ENCODE data around the gene MMP23B. TPM values are rescaled to one million over a fixed set of nuclear protein-coding genes. Genes with fewer than 3 reads are reported as not detected.

The MMP23B gene
- total RNA-seq, 2 donors from 2014 or later = 3.0 to 5.8 TPM

DNA sequence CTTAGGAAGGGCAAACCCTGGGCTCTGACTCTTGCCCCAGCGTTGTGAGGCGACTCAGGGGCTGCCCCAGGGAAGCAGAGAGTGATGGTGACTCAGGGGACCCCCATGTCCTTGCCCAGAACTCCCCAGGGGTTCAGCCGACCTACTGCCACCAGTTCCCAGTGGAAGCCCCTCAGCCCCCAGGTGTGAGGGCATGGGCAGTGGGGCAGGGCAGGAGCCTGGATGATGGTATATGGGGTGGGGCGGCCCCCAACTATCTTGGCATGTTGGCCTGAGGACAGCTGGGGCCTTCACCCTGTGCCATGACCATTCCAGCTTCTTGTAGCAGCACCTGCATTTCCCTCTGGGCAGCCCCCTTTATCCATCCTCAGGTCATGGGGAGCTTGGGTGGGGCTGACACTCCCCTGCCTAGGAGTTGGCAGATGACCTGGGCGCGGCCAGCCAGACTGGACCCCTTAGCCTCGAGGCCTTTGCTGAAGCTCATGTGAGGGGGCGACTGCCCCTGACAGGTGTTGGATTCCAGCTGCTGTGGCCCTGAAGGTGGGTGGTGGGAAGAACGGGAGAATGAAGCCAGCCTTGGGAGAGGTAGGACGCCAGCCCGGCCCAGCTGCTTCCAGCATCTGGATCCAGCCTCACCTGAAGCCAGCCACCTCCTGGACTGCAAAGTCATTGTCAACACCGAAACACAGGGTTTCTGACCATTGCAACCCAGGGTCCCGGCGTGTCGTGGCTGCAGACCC, 30.2 kb upstream of the MMP23B start:
- no peak overlapping the region for H3K9ac ChIP-seq (ENCODE audit: low read depth in 2 of 2, low read length in 2 of 2)
- H3K36me3 ChIP-seq = no peaks in the 10 kb centered on the region
- H3K27me3 ChIP-seq = peaks cover 27% of the 10 kb centered on the region
- TF ChIP-seq CTCF (IDR thresholded peaks at IDR 0.05) = no peak
- no peak overlapping the region for H3K27ac ChIP-seq
- no peak overlapping the region for H3K4me3 ChIP-seq
- no peaks in the 10 kb centered on the region for H3K9me3 ChIP-seq
- H3K4me1 ChIP-seq = peaks cover 4% of the 10 kb centered on the region
- intact Hi-C loops (cut with DNase I) = no loop called here
- DNase-seq = no peak

DNA sequence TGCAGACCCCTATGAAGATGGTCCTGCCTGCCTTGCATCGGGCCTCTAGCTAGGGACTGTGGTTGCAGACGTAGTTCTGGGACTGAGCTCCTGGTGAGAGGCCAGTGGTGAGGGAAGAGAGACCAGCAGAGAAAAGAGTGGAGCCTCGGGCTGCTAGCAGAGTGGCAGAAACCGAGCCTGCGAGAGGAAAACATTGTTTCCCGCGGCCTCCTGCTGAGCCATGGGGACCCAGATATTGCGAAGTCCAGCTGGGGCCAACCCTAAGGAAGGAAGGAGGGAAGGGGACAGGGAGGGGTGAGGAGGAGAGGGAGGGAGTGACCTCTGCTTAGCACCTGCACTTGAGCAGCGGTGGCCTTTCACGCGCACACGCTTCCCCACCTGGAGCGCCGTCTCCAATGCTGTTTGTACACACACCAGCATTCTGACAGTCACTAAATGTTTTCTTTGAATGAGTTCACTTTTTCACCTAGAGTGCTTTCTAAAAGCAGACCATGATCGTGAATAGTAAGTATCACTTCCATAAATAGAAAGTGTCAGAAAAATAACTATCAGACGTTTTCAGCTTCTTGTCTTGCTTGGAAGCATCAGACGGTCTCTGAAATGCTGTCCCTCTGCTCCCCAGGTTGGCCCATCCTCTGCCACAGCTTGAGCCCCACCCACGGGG, 29.5 kb upstream of the MMP23B start:
- Histone ChIP-seq H3K4me3 (no peak overlapping the region), H3K36me3 (no peaks in the 10 kb centered on the region), H3K27me3 (peaks cover 24% of the 10 kb centered on the region), H3K9me3 (no peaks in the 10 kb centered on the region), H3K27ac (no peak overlapping the region), H3K4me1 (peaks cover 4% of the 10 kb centered on the region), H3K9ac (ENCODE audit: low read depth in 2 of 2, low read length in 2 of 2) (no peak overlapping the region)
- no peak for DNase-seq
- TF ChIP-seq CTCF (IDR thresholded peaks at IDR 0.05) = no peak
- intact Hi-C loops (cut with DNase I) = no loop called here

GRCh38 chr1:1602968-1603506, 28.9 kb upstream of the MMP23B start:
- Histone ChIP-seq H3K27ac (no peak overlapping the region), H3K27me3 (peaks cover 24% of the 10 kb centered on the region), H3K4me1 (peaks cover 4% of the 10 kb centered on the region), H3K9ac (ENCODE audit: low read depth in 2 of 2, low read length in 2 of 2) (no peak overlapping the region), H3K36me3 (no peaks in the 10 kb centered on the region), H3K4me3 (no peak overlapping the region), H3K9me3 (no peaks in the 10 kb centered on the region)
- DNase-seq = no peak
- TF ChIP-seq CTCF (IDR thresholded peaks at IDR 0.05) = no peak
- intact Hi-C loops (cut with DNase I) = no loop called here

DNA sequence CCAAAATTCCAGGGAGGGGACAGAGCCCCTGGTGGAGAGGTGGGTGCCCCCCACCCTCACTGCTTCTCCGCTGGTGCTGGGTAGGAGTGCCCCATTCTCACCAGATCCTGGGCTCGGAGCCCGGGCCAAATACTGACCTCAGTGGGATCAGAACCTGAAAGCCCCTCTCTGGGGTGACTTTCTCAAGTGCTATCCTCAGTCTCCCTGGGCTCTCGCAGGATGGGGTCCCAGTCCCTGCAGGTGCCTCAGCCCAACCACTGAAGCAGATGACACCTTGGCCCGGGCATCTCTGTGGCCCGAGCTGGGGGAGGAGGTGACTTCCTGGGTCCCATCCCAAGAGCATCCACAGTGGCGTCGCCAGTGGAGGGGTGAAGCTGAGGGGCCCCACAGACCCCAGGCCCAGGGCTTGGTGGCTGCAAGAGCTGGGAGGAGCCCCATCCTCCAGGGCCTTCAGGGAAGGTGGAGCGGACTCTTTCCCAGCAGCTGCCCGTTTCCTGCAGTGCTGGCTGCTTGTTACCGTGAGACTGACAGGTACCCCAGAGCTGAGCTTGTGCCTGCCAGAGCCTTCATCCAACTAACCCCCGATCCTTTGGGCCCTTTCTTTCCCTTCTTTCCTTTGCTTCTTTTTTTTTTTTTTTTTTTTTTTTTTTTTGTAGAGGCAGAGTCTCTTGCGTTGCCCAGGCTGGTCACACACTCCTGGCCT, 28.2 kb upstream of the MMP23B start:
- DNase-seq = no peak
- Histone ChIP-seq H3K27ac (no peak overlapping the region), H3K4me1 (peaks cover 4% of the 10 kb centered on the region), H3K36me3 (no peaks in the 10 kb centered on the region), H3K27me3 (peaks cover 17% of the 10 kb centered on the region), H3K4me3 (no peak overlapping the region), H3K9me3 (no peaks in the 10 kb centered on the region), H3K9ac (ENCODE audit: low read depth in 2 of 2, low read length in 2 of 2) (no peak overlapping the region)
- intact Hi-C loops (cut with DNase I) = no loop called here
- TF ChIP-seq CTCF (IDR thresholded peaks at IDR 0.05) = no peak

DNA sequence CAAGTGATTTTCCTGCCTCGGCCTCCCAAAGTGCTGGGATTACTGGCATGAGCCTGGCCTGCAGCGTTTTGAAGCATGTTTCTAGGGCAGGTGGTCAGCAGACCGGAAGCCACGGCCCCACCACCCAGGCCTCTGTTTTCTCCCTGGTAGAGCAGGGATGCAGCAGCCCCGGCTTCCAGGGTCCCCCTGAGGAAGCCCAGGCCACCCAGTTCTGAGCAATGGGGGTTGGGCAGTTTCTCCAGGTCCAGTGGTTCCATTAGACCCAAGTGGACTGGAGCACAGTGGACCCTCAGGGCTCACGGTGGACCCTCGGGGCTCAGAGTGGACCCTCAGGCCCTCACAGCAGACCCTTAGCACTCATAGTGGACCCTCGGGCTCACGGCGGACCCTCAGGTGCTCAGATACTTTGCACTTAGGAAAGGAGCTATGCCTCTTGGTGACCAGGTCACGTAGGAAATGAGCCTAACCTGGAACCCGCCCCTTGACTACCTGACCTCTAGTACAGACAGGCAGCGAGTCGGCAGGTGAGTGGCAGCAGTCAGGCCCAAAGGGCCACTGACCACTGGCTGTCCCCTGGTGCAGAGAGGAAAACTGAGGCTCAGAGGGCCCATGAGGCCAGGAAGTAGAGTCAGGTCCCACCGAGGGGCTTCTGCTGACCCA, 27.5 kb upstream of the MMP23B start:
- H3K27ac ChIP-seq = no peak overlapping the region
- intact Hi-C loops (cut with DNase I) = no loop called here
- H3K9me3 ChIP-seq = no peaks in the 10 kb centered on the region
- peaks cover 11% of the 10 kb centered on the region for H3K27me3 ChIP-seq
- H3K4me3 ChIP-seq = no peak overlapping the region
- H3K36me3 ChIP-seq = no peaks in the 10 kb centered on the region
- H3K4me1 ChIP-seq = no peaks in the 10 kb centered on the region
- DNase-seq = no peak
- TF ChIP-seq CTCF (IDR thresholded peaks at IDR 0.05) = no peak
- no peak overlapping the region for H3K9ac ChIP-seq (ENCODE audit: low read depth in 2 of 2, low read length in 2 of 2)
